GM23338 (cell line): ENCODE results near the gene GRIA4.

Experiments
- JUNB ChIP-seq: IDR thresholded peaks from one replicate; pipeline ENCODE4 v1.6.1; 2016; ENCODE audit warnings: antibody characterized with exemption; ENCODE audit not compliant: unreplicated experiment
- TF ChIP-seq, protein P1 (sequence below), 2 experiments: fragments of 200-600 bp in 1 of 2; sonication (generic) in 1 of 2; conservative IDR thresholded peaks; 2 replicates each; pipeline versions ENCODE4 v1.5.1 to v1.6.1; 2016 to 2017; ENCODE audit warnings: antibody characterized with exemption in 2 of 2, low read depth in 2 of 2, mild to moderate bottlenecking in 2 of 2, moderate library complexity in 1 of 2

DNA sequence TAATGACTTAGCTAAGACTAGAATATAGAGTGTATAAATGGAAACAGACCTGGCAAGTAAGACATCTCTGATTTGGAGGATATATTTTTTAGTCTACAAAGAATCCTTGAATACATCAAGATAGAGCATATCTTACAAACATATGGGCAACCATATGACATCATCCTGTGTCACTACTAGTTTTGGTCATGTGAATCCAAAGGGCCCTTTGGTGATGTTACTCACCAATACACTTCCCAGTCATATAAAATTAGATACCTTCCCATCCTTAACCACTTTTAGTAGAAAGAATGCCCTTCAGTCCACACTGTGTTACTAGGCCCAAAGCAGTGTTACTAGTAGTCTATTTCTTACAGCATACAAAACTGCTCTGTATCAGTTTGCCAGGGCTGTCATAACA is 31.6 kb downstream of the GRIA4 start:
- TF ChIP-seq, protein P1, sequence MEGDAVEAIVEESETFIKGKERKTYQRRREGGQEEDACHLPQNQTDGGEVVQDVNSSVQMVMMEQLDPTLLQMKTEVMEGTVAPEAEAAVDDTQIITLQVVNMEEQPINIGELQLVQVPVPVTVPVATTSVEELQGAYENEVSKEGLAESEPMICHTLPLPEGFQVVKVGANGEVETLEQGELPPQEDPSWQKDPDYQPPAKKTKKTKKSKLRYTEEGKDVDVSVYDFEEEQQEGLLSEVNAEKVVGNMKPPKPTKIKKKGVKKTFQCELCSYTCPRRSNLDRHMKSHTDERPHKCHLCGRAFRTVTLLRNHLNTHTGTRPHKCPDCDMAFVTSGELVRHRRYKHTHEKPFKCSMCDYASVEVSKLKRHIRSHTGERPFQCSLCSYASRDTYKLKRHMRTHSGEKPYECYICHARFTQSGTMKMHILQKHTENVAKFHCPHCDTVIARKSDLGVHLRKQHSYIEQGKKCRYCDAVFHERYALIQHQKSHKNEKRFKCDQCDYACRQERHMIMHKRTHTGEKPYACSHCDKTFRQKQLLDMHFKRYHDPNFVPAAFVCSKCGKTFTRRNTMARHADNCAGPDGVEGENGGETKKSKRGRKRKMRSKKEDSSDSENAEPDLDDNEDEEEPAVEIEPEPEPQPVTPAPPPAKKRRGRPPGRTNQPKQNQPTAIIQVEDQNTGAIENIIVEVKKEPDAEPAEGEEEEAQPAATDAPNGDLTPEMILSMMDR (conservative IDR thresholded peaks at IDR 0.05; ENCODE audit: low read depth in 2 of 2), result no peak
- no peak for TF ChIP-seq JUNB
